GM21825 (cell line): Measurements from ENCODE around the gene SCRN3.

ENCODE experiments used
- ATAC-seq: cut with Tn5 transposase; IDR thresholded peaks from one replicate; pipeline ENCODE4 v1.9.1; 2021; ENCODE audit warnings: mild to moderate bottlenecking, moderate library complexity; ENCODE audit not compliant: unreplicated experiment

Gene SCRN3

DNA sequence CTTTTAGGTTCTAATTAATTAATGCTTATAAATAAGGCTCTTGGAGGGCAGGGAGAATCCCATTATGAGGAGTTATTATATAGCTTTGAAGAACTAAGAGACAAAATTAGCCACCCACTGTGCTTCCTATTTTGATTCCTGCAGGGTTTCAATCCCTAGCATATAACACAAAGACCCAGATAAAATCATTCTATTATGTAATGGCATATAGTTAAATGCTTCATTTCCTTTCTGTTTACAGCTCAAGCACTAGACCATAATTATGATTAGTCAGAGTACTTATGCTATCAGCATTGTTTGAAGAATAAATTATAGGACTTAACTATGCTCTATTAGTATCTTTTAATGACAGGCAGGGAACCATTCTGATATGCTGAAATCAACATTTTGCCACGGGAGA is 82.2 kb downstream of the SCRN3 start:
- no peak for ATAC-seq
